SU-DHL-6 (cell line): ENCODE data around the gene COPZ1.
"Not testable (repeated sequence)": the region's sequence is repeated elsewhere in the genome, so short reads cannot be mapped to it uniquely, and the experiment has no call there.

Experiments
- H2AFZ ChIP-seq: fragments of 200-600 bp; sonication (generic); 2 replicates; pipeline ENCODE4 v1.6.1; 2014; ENCODE audit warnings: low read depth, mild to moderate bottlenecking, moderate library complexity, mixed read lengths, antibody characterized with exemption, low read length; ENCODE audit not compliant: severe bottlenecking
- H3F3A ChIP-seq: fragments of 200-600 bp; shearing (Covaris generic); 2 replicates; pipeline ENCODE4 v1.6.0; 2016; ENCODE audit warnings: antibody characterized with exemption, mild to moderate bottlenecking; ENCODE audit not compliant: insufficient read depth
- H3K27ac ChIP-seq: fragments of 200-600 bp; sonication (generic); 2 replicates; pipeline ENCODE4 v1.5.1; 2016; ENCODE audit warnings: low read depth, mild to moderate bottlenecking, low read length, moderate library complexity, mixed read lengths
- H3K27me3 ChIP-seq: fragments of 200-600 bp; sonication (generic), shearing (Covaris generic); 2 replicates; pipeline ENCODE4 v1.6.0; 2014; ENCODE audit warnings: mild to moderate bottlenecking, low read length
- H3K36me3 ChIP-seq: fragments of 200-600 bp; sonication (generic); 2 replicates; pipeline ENCODE4 v1.6.1; 2014; ENCODE audit warnings: mild to moderate bottlenecking, low read length, mixed read lengths
- H3K4me2 ChIP-seq: fragments of 300-600, 200-600 bp; shearing (Covaris generic), sonication (generic); 2 replicates; pipeline ENCODE4 v1.6.0; 2014; ENCODE audit warnings: low read length, low read depth, mild to moderate bottlenecking; ENCODE audit not compliant: poor library complexity, severe bottlenecking
- H3K4me3 ChIP-seq: fragments of 200-600 bp; sonication (generic); 2 replicates; pipeline ENCODE4 v1.5.1; 2014; ENCODE audit warnings: antibody characterized with exemption, low read length, mild to moderate bottlenecking, mixed read lengths; ENCODE audit not compliant: insufficient read depth, poor library complexity, severe bottlenecking
- H3K79me2 ChIP-seq: fragments of 200-600 bp; sonication (generic); 2 replicates; pipeline ENCODE4 v1.6.1; 2014; ENCODE audit warnings: mild to moderate bottlenecking, low read length, moderate library complexity; ENCODE audit not compliant: insufficient read depth
- H3K9ac ChIP-seq: fragments of 200-600 bp; sonication (generic); 2 replicates; pipeline ENCODE4 v1.7.0; 2014; ENCODE audit warnings: mild to moderate bottlenecking, low read length
- H3K9me2 ChIP-seq: fragments of 200-600 bp; sonication (generic); replicated peaks from 2 replicates; pipeline ENCODE4 v1.6.1; 2014; ENCODE audit warnings: low read length; ENCODE audit not compliant: insufficient read depth
- H3K9me3 ChIP-seq: fragments of 200-600 bp; sonication (generic); 2 replicates; pipeline ENCODE4 v1.6.1; 2014; ENCODE audit warnings: low read length, mixed read lengths; ENCODE audit not compliant: insufficient read depth
- H4K20me1 ChIP-seq: fragments of 200-600 bp; sonication (generic); 2 replicates; pipeline ENCODE4 v1.6.1; 2014; ENCODE audit warnings: low read depth, mild to moderate bottlenecking, antibody characterized with exemption, low read length, moderate library complexity, mixed read lengths
- EZH2phosphoT487 ChIP-seq: fragments of 200-600 bp; sonication (generic), shearing (Covaris generic); conservative IDR thresholded peaks from 2 replicates; pipeline ENCODE4 v1.6.1; 2018; ENCODE audit warnings: mild to moderate bottlenecking, antibody characterized with exemption, low read length, moderate library complexity, mixed read lengths
- TF ChIP-seq, protein P1 (sequence below): fragments of 200-600 bp; sonication (generic); IDR thresholded peaks from one replicate; pipeline ENCODE4 v1.5.1; 2017; ENCODE audit warnings: antibody characterized with exemption, mild to moderate bottlenecking, low read length, moderate library complexity; ENCODE audit not compliant: insufficient read depth, poor library complexity, severe bottlenecking

The COPZ1 gene

DNA sequence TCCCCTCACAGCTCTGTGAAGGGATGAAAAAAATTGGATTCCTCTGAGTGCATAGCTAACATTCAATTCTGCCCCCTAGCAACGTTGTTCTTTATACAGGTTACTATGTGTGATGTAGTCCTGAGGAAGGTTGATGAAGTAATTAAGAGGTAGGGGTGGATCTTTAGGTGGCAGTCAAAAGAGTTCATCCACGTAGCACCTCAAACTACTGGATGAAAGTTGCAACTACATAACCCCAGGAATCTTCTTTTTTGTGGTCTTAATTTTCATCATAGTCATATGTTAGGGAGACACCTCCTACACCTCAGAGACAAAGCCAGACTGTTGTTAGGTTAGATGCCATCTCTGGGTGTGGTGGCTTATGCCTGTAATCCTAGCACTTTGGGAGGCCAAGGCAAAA is 13.9 kb upstream of the COPZ1 start:
- no peak overlapping the region for H3K4me2 ChIP-seq
- TF ChIP-seq, protein P1, sequence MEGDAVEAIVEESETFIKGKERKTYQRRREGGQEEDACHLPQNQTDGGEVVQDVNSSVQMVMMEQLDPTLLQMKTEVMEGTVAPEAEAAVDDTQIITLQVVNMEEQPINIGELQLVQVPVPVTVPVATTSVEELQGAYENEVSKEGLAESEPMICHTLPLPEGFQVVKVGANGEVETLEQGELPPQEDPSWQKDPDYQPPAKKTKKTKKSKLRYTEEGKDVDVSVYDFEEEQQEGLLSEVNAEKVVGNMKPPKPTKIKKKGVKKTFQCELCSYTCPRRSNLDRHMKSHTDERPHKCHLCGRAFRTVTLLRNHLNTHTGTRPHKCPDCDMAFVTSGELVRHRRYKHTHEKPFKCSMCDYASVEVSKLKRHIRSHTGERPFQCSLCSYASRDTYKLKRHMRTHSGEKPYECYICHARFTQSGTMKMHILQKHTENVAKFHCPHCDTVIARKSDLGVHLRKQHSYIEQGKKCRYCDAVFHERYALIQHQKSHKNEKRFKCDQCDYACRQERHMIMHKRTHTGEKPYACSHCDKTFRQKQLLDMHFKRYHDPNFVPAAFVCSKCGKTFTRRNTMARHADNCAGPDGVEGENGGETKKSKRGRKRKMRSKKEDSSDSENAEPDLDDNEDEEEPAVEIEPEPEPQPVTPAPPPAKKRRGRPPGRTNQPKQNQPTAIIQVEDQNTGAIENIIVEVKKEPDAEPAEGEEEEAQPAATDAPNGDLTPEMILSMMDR = no peak
- TF ChIP-seq EZH2phosphoT487 = no peak
- no peaks in the 10 kb centered on the region for H4K20me1 ChIP-seq
- no peak overlapping the region for H3K27ac ChIP-seq
- H3K36me3 ChIP-seq = no peaks in the 10 kb centered on the region
- H3F3A ChIP-seq = no peaks in the 10 kb centered on the region
- no peaks in the 10 kb centered on the region for H3K27me3 ChIP-seq
- no peaks in the 10 kb centered on the region for H3K9me2 ChIP-seq
- no peak overlapping the region for H2AFZ ChIP-seq
- no peak overlapping the region for H3K9ac ChIP-seq
- no peak overlapping the region for H3K4me3 ChIP-seq
- no peaks in the 10 kb centered on the region for H3K79me2 ChIP-seq
- no peaks in the 10 kb centered on the region for H3K9me3 ChIP-seq

DNA sequence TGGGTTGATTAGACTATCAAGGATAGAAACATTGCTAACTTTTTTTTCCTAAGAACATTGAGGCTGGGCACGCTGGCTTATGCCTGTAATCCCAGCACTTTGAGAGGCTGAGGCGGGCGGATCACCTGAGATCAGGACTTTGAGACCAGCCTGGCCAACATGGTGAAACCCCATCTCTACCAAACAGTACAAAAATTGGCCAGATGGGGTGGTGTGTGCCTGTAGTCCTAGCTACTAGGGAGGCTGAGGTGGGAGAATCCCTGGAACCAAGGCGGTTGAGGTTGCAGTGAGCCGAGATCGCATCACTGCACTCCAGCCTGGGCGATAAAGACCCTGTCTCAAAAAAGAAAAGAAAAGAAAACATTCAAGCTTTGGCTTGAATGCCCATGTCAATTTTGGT is 12.6 kb upstream of the COPZ1 start:
- not testable (repeated sequence) for H3F3A ChIP-seq, H3K79me2 ChIP-seq, H3K27me3 ChIP-seq, H3K9ac ChIP-seq, H3K9me3 ChIP-seq, H3K4me3 ChIP-seq, H3K4me2 ChIP-seq, H3K27ac ChIP-seq, H2AFZ ChIP-seq, H4K20me1 ChIP-seq, H3K36me3 ChIP-seq, H3K9me2 ChIP-seq

DNA sequence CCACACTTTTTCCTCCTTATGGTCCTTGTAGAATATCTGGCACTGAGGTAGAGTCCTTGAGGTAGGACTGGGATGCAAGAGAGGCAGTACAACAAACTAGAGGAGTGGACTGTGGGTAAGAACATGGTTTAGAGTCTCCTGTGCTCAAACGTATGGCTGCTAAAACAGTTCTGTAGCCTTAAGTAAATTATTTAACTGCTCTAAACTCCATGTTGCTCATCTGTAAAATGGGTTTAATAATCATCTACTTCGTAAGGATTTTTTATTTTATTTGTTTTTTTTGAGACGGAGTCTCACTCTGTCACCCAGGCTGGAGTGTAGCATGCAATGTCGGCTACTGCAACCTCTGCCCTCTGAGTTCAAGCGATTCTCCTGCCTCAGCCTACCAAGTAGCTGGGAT is 3.6 kb upstream of the COPZ1 start:
- H3K36me3 ChIP-seq = no peaks in the 10 kb centered on the region
- H3K4me3 ChIP-seq = no peak overlapping the region
- no peak overlapping the region for H3K4me2 ChIP-seq
- no peaks in the 10 kb centered on the region for H3K9me2 ChIP-seq
- TF ChIP-seq, protein P1 = no peak
- TF ChIP-seq EZH2phosphoT487 = no peak
- no peaks in the 10 kb centered on the region for H3K27me3 ChIP-seq
- H3K9me3 ChIP-seq = no peaks in the 10 kb centered on the region
- H4K20me1 ChIP-seq = no peaks in the 10 kb centered on the region
- H2AFZ ChIP-seq = no peak overlapping the region
- no peaks in the 10 kb centered on the region for H3F3A ChIP-seq
- no peak overlapping the region for H3K27ac ChIP-seq
- no peak overlapping the region for H3K9ac ChIP-seq
- H3K79me2 ChIP-seq = peaks cover 7% of the 10 kb centered on the region

DNA sequence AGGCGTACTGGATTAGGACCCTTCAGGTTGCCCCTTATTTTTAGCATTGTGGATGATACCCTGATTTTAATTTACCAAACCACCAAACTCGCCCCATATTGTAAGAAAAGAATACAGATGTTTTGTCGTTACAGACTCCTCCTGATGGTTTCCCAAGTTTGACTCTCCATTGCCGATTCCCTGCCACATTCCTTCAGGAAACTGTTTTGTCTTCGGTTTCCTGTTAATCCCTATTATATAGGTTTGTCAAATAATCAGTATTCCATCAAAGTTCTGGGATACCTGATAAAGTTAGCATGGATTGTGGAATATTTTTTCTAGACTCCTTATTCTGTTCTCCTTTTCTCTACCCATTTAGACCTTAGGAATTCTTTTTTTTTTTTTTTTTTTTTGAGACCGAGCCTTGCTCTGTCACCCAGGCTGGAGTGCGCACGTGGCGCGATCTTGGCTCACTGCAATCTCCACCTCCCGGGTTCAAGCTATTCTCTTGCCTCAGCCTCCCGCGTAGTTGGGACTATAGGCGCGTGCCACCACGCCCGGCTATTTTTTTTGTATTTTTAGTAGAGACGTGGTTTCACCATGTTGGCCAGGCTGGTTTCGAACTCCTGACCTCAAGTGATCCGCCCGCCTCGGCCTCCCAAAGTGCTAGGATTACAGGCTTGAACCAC is 645 bp downstream of the COPZ1 start:
- H3K9me3 ChIP-seq, H3K36me3 ChIP-seq, H4K20me1 ChIP-seq, H3F3A ChIP-seq, H3K9me2 ChIP-seq, H3K27me3 ChIP-seq, H3K27ac ChIP-seq: not testable (repeated sequence)
- Histone ChIP-seq H3K79me2 (peaks cover 11% of the 10 kb centered on the region), H3K4me3 (peak overlapping the region; percentile 79), H2AFZ (peak overlapping the region; percentile 70), H3K9ac (peak overlapping the region; percentile 69), H3K4me2 (peak overlapping the region; percentile 100)
